PC-3 (cell line): ENCODE data around the gene KANSL2. TPM values are rescaled to one million over a fixed set of nuclear protein-coding genes. Genes with fewer than 3 reads are reported as not detected.
"Not testable (repeated sequence)": the region's sequence is repeated elsewhere in the genome, so short reads cannot be mapped to it uniquely, and the experiment has no call there.

ENCODE experiments used
- ATAC-seq: fragments of 200-7000 bp; cut with Tn5 transposase; 2 replicates; pipeline ENCODE4 v1.9.1; 2020; ENCODE audit warnings: mild to moderate bottlenecking, moderate library complexity
- BruUV-seq: library from RNA; stranded (reverse); fragments of 400-500 nt; replicated peaks from 2 replicates; lab custom pipeline; 2021; lab: Mats Ljungman, UMichigan
- CTCF ChIA-PET: fragments of 300-600 bp; sonication (Branson Sonifier 250); formaldehyde crosslinking; loops from one replicate; lab custom pipeline; 2022; ENCODE audit warnings: antibody characterized with exemption; lab: Charles Lee
- POLR2A ChIA-PET: fragments of 300-600 bp; sonication (Branson Sonifier 250); formaldehyde crosslinking; loops from one replicate; lab custom pipeline; 2022; ENCODE audit warnings: antibody characterized with exemption; ENCODE audit not compliant: unreplicated experiment; lab: Charles Lee
- DNase-seq: peaks from one replicate; pipeline ENCODE4 v3.0.0-alpha.2; 2015
- H2AFZ ChIP-seq: fragments of 300-600 bp; sonication (generic); 2 replicates; pipeline ENCODE4 v1.6.0; 2016; ENCODE audit warnings: antibody characterized with exemption, low read length
- H3F3A ChIP-seq: fragments of 300-600 bp; sonication (generic); one replicate; pipeline ENCODE4 v1.6.0; 2017; ENCODE audit warnings: antibody characterized with exemption, low read length, control low read depth, mild to moderate bottlenecking; ENCODE audit not compliant: unreplicated experiment
- H3K27ac ChIP-seq: fragments of 300-600 bp; sonication (generic); 2 replicates; pipeline ENCODE4 v1.5.1; 2016; ENCODE audit warnings: mild to moderate bottlenecking, low read length
- H3K27me3 ChIP-seq: fragments of 300-600 bp; sonication (generic); 2 replicates; pipeline ENCODE4 v1.6.1; 2016; ENCODE audit warnings: low read length, mixed read lengths
- H3K36me3 ChIP-seq: fragments of 300-600 bp; sonication (generic); 2 replicates; pipeline ENCODE4 v1.6.1; 2016; ENCODE audit warnings: low read depth, mixed run types, low read length, mixed read lengths
- H3K4me1 ChIP-seq: fragments of 300-600 bp; sonication (generic); 2 replicates; pipeline ENCODE4 v1.5.1; 2016; ENCODE audit warnings: low read length; ENCODE audit not compliant: insufficient read depth
- H3K4me2 ChIP-seq: fragments of 300-600 bp; sonication (generic); 2 replicates; pipeline ENCODE4 v1.6.0; 2016; ENCODE audit warnings: low read length
- H3K4me3 ChIP-seq: fragments of 300-600 bp; sonication (generic); 2 replicates; pipeline ENCODE4 v1.5.1; 2016; ENCODE audit warnings: mild to moderate bottlenecking, low read length, mixed read lengths
- H3K79me2 ChIP-seq: fragments of 300-600 bp; sonication (generic); 2 replicates; pipeline ENCODE4 v1.6.1; 2017; ENCODE audit warnings: low read length, mixed read lengths
- H3K9ac ChIP-seq: fragments of 300-600 bp; sonication (generic); 2 replicates; pipeline ENCODE4 v1.6.0; 2016; ENCODE audit warnings: mild to moderate bottlenecking, low read length
- H3K9me2 ChIP-seq: fragments of 300-600 bp; sonication (generic); replicated peaks from 2 replicates; pipeline ENCODE4 v1.6.1; 2016; ENCODE audit warnings: mixed run types, low read length, mixed read lengths
- H3K9me3 ChIP-seq: fragments of 300-600 bp; sonication (generic); 2 replicates; pipeline ENCODE4 v1.6.1; 2016; ENCODE audit warnings: low read length, mixed read lengths
- H4K20me1 ChIP-seq: fragments of 300-600 bp; sonication (generic); 2 replicates; pipeline ENCODE4 v1.6.1; 2016; ENCODE audit warnings: low read length, mixed read lengths
- EZH2 ChIP-seq: fragments of 300-600 bp; sonication (generic); IDR thresholded peaks from one replicate; pipeline ENCODE4 v1.6.1; 2017; ENCODE audit warnings: antibody characterized with exemption, mild to moderate bottlenecking, low read length; ENCODE audit not compliant: unreplicated experiment
- EZH2phosphoT487 ChIP-seq: fragments of 300-600 bp; sonication (generic); IDR thresholded peaks from 2 replicates; pipeline ENCODE4 v1.6.1; 2018; ENCODE audit warnings: mild to moderate bottlenecking, antibody characterized with exemption, low read length, borderline replicate concordance
- intact Hi-C: fragments of 100-400 bp; cut with micrococcal nuclease; formaldehyde crosslinking; loops from 2 replicates; pipeline ENCODE4 v1.9.0; 2023
- total RNA-seq: library from RNA; depleted of rRNA; stranded (reverse); fragments of >200 nt; gene quantifications from 2 replicates; pipeline ENCODE4 v1.2.3, GENCODE V29; 2014
- TF ChIP-seq, protein P1 (sequence below): fragments of 300-600 bp; sonication (generic); conservative IDR thresholded peaks from 2 replicates; pipeline ENCODE4 v1.5.1; 2017; ENCODE audit warnings: antibody characterized with exemption, low read depth, mild to moderate bottlenecking, low read length

KANSL2 gene
- total RNA-seq, 1 experiment from 2014 or later, result 33.4 TPM

DNA sequence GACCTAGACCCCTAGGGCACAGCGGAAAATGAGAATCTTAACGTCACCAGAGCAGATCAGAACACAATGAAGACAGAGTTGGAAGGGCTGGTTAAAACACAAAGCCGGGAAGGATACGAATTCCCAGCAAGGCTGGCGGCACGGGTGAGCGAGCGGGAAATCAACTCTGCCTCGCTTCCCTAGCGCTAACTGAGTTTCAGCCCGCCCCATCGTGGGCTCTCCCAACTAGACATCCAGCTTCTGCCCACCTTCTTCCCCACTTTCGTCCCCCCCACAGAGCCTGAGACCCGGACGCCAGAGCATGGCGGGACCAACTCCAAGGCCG, 34.1 kb upstream of the KANSL2 start:
- no peak for TF ChIP-seq EZH2phosphoT487
- TF ChIP-seq EZH2, result no peak
- TF ChIP-seq, protein P1, sequence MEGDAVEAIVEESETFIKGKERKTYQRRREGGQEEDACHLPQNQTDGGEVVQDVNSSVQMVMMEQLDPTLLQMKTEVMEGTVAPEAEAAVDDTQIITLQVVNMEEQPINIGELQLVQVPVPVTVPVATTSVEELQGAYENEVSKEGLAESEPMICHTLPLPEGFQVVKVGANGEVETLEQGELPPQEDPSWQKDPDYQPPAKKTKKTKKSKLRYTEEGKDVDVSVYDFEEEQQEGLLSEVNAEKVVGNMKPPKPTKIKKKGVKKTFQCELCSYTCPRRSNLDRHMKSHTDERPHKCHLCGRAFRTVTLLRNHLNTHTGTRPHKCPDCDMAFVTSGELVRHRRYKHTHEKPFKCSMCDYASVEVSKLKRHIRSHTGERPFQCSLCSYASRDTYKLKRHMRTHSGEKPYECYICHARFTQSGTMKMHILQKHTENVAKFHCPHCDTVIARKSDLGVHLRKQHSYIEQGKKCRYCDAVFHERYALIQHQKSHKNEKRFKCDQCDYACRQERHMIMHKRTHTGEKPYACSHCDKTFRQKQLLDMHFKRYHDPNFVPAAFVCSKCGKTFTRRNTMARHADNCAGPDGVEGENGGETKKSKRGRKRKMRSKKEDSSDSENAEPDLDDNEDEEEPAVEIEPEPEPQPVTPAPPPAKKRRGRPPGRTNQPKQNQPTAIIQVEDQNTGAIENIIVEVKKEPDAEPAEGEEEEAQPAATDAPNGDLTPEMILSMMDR, result no peak
- H3K79me2 ChIP-seq, result peaks cover 51% of the 10 kb centered on the region
- CTCF ChIA-PET, result no interaction called here
- H3K27ac ChIP-seq, result peak overlapping the region; percentile 85
- TSS peak; percentile 73 for BruUV-seq
- peak overlapping the region; percentile 80 for H2AFZ ChIP-seq
- peak overlapping the region; percentile 94 for H3K4me3 ChIP-seq
- H4K20me1 ChIP-seq, result peaks cover 26% of the 10 kb centered on the region
- DNase-seq, result no peak
- 0 out of 2 replicates have a peak, but pooled peaks cover 1% of the 10 kb centered on the region for H3K9me3 ChIP-seq
- POLR2A ChIA-PET, result no interaction called here
- H3K9me2 ChIP-seq, result no peaks in the 10 kb centered on the region
- H3K4me1 ChIP-seq, result peaks cover 18% of the 10 kb centered on the region
- H3K9ac ChIP-seq, result peak overlapping the region; percentile 98
- H3K36me3 ChIP-seq, result peaks cover 22% of the 10 kb centered on the region
- no peaks in the 10 kb centered on the region for H3K27me3 ChIP-seq
- ATAC-seq, result peak; percentile 52; the same call in 1 of the 2 replicates
- intact Hi-C loops, result no loop called here
- peak overlapping the region; percentile 100 for H3K4me2 ChIP-seq
- no peaks in the 10 kb centered on the region for H3F3A ChIP-seq

DNA sequence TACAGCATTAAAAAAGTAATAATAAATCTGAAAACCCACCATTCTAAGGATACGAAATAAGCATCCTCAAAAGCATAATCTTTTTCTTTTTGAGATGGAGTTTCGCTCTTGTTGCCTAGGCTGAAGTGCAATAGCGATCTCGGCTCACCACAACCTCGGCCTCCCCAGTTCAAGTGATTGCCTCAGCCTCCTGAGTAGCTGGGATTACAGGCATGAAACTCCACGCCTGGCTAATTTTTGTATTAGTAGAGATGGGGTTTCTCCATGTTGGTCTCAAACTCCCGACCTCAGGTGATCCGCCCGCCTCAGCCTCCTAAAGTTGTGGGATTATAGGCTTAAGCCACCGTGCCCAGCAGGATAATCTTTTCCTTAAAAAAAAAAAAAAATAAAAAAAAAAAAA, 30.2 kb upstream of the KANSL2 start:
- H3K27me3 ChIP-seq, result no peaks in the 10 kb centered on the region
- ATAC-seq (no peak), DNase-seq (no peak)
- H3K9me3 ChIP-seq, result no peaks in the 10 kb centered on the region
- CTCF ChIA-PET, result no interaction called here
- H3K4me3 ChIP-seq, result no peak overlapping the region
- TF ChIP-seq, protein P1, result no peak
- no peak for TF ChIP-seq EZH2
- no peak for TF ChIP-seq EZH2phosphoT487
- BruUV-seq, result no TSS peak
- no peak overlapping the region for H3K9ac ChIP-seq
- intact Hi-C loops, result no loop called here
- peaks cover 33% of the 10 kb centered on the region for H4K20me1 ChIP-seq
- H3K4me1 ChIP-seq, result peaks cover 18% of the 10 kb centered on the region
- H3K36me3 ChIP-seq, result peaks cover 31% of the 10 kb centered on the region
- no peak overlapping the region for H2AFZ ChIP-seq
- no peaks in the 10 kb centered on the region for H3K9me2 ChIP-seq
- peaks cover 87% of the 10 kb centered on the region for H3K79me2 ChIP-seq
- H3F3A ChIP-seq, result no peaks in the 10 kb centered on the region
- no peak overlapping the region for H3K27ac ChIP-seq
- no peak overlapping the region for H3K4me2 ChIP-seq
- POLR2A ChIA-PET, result no interaction called here

DNA sequence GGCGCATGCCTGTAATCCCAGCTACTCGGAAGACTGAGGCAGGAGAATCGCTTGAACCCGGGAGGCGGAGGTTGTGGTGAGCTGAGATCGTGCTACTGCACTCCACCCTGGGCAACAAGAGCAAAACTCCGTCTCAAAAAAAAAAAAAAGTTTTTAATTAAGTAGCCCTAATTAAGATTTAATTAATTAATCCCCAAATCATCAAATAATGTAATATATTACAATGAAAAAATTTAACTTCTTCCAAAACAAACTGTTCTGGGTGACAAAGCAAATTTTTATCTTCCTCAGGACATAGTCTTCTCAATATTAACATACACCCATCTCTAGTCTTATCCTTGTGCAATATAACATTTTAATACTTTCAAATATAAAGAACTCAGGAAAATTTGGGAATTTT, 16.8 kb upstream of the KANSL2 start:
- H3K4me3 ChIP-seq, H3K27me3 ChIP-seq, H3K9me2 ChIP-seq, H3K9ac ChIP-seq, intact Hi-C loops, H2AFZ ChIP-seq, DNase-seq, POLR2A ChIA-PET, ATAC-seq, H3K4me1 ChIP-seq, BruUV-seq, H3K4me2 ChIP-seq, H3F3A ChIP-seq, H4K20me1 ChIP-seq, H3K27ac ChIP-seq, H3K9me3 ChIP-seq, CTCF ChIA-PET: not testable (repeated sequence)
- H3K79me2 ChIP-seq, result peaks cover 17% of the 10 kb centered on the region
- peaks cover 49% of the 10 kb centered on the region for H3K36me3 ChIP-seq
